NCI-H1436 (cell line): ENCODE results near the gene ELOVL1.
A peak's percentile ranks its signal among the peaks of the same experiment; 100 is the strongest.
"Not testable (repeated sequence)": the region's sequence is repeated elsewhere in the genome, so short reads cannot be mapped to it uniquely, and the experiment has no call there.

ENCODE experiments used
- DNase-seq: peaks from one replicate; lab custom pipeline; 2025; lab: John Stamatoyannopoulos, UW

Gene ELOVL1

DNA sequence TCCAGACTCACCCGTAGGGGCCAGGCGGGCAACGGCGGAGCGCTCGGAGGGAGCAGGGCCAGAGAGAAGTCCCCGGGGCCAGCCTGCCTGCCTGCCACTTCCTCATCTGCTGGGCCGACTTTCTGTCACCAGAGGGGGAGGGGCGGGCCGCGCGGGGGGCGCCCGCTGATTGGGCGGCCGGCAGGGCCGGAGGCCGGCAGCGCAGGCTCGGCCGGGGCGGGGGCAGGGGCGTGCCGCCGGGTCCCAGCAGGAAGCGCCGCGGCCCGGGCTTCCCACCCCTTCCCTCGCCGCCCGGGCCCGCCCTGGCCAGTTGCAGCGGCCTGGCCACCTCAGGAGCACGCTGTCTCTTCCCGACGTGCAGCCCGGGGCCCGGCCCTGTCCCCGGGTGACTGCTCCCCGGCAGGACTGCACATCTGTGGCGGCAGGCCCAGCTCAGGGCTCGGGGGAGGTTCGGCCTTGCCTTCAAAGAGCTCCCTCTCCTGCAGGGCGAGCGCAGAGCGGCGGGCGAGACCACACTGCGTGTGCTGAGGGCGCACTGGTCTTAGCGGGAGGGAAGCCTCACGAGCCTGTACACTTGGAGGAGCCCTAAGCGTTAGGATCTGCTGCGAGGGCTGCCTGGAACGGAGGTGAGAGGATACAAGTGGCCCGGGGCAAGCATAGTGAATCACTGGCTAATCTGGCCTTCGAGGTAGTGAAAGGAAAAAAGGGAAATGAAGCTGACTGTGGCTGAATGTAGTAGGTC is at the start of gene ELOVL1:
ELOVL1 (minus strand) TSS at position 108 of the 742 bp plus-strand sequence. CDS start 2,402 bp downstream, outside the sequence.
- DNase-seq = peak; percentile 75

DNA sequence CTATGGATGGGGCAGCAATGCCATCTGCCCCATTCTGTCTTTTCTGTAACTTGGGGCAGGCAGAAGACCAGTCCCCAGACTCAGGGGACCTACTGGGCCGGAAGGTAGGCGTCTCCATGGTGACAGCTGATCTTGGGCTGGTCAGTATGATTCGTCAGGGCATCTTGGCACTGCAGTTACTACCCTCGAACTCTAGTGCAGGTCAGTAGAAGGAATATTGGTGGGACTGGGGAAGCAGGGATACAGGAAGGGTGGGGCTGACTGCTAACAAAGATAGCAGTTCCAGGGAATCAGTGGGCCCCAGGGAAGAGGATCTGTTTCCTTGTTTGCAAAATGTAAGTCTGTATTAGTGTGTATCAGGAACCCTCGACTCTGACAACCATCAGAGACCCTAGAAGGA is 48.1 kb upstream of the ELOVL1 start:
- DNase-seq = no peak

- peak; percentile 27 for DNase-seq
These were observed 46.9 kb upstream of the ELOVL1 start for GRCh38 chr1:43414634-43415223.

DNA sequence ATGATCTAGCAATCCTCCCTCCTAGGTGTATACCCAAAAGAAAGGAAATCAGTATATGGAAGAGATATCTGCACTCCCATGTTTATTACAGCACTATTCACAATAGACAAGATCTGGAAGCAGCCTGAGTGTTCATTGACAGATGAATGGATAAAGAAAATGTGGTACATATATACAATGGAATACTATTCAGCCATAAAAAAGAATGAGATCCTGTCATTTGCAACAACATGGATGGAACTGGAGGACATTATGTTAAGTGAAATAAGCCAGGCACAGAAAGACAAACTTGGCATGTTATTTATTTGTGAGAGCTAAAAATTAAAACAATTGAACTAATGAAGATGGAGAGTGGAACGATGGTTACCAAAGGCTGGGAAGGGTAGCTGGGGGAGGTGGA is 45.6 kb upstream of the ELOVL1 start:
- not testable (repeated sequence) for DNase-seq

DNA sequence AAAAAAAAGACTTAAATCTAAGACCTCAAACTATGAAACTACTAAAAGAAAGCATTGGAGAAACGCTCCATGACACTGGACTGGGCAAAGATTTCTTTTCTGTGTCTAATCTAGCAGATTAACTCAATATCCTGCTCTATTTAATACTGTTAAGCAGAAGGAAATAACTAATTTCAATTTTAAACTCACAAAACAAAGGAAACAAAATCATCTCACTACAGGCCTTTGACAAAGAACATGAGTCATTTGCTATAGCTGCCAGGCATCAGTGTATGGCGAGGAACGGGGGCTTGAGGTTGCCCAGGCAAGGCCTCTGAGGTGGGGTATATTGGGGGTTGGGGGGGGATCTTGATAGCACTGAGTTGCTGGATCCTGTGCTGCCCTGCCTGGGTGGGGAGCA is 42.8 kb upstream of the ELOVL1 start:
- DNase-seq = no peak

GRCh38 chr1:43405876-43406234 is 38.0 kb upstream of the ELOVL1 start:
- no peak for DNase-seq

GRCh38 chr1:43405219-43405875 is 37.5 kb upstream of the ELOVL1 start:
- DNase-seq = no peak

- DNase-seq = no peak
These were observed 36.5 kb upstream of the ELOVL1 start for GRCh38 chr1:43404353-43404752.

DNA sequence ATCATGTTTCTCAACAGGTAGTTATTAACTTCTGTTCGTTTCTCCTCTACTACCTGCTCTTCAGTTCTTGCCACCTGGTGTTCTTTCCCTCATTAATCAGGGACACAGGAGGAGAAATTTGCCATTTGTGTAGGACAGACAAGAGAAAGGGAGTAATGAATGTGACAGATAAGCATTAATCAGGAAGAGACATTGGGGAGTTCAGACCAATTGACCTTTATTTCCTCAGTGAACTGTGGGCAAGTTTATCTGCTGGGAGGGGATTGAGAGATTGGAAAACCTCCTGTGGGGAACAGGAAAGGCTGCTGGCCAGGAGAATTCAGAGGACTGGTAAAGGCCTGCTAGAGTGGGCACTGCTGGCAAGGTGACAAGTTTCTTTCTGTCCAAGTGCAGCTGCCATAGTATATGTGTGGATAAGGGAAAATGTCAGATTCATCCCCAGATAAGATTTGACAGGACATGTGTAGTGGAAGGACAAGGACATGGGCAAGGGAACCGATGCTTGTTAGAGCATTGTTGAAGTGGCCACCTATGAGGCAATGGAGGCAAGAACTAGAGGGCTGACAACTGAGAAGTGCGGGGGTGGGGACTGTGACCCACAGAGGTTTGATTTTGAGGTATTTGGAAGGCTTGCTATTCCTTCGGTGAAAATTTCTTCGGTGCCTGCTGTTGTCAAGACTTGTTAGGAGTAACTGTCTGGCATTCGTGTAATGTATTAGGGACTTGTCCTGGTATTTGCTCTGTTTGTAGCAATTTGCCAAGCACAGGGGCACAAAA is 34.5 kb upstream of the ELOVL1 start:
- no peak for DNase-seq

DNA sequence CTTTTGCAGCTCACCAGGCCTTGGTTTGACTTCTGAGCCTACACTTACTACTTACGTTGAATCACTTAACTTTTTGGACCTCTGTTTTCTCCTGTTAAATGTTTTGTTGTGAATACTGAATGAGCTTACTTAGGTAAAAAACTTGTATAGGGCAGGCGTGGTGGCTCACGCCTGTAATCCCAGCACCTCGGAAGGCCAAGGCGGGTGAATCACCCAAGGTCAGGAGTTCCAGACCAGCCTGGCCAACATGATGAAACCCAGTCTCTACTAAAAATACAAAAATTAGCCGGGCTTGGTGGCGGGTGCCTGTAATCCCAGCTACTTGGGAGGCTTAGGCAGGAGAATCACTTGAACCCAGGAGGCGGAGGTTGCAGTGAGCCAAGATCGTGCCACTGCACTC is 32.6 kb upstream of the ELOVL1 start:
- not testable (repeated sequence) for DNase-seq

GRCh38 chr1:43398227-43398626 is 30.4 kb upstream of the ELOVL1 start:
- DNase-seq = no peak

DNA sequence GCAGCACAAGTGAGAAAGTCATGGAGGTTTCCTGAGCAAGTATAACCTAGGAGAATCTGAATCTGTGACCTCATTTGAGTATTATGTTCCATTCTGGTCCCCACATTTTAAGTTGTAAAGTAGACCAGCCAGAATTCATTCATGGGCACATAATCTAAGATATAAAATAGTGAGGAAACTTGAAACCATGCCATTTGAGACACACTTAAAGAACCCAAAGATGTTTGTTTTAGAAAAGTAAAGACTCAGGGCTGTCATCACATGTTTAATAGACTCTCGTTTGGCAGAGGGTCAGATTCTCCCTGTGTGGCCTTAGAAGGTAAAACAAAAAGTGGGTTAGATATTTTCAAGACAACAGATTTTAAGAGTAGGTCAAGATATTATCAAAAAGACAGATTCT is 28.2 kb upstream of the ELOVL1 start:
- no peak for DNase-seq

DNA sequence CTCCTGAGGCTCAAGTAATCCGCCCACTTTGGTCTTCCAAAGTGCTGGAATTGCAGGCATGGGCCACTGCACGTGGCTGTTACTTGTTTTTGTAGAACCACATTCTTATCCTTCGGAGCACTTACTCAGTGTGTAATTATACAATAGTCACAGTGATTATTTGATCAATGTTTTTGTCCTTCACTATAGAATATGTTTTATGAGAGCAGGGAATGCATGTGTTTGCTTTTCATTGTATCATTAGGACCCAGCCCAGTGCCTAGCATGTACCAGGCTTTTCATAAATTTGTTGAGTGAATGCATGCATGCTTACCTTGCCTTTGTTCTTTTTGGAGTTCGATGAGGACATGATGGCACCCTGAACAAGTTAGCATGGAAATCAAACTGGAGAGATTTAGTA is 27.7 kb upstream of the ELOVL1 start:
- DNase-seq = no peak

GRCh38 chr1:43392702-43393101 is 24.9 kb upstream of the ELOVL1 start:
- DNase-seq = no peak

DNA sequence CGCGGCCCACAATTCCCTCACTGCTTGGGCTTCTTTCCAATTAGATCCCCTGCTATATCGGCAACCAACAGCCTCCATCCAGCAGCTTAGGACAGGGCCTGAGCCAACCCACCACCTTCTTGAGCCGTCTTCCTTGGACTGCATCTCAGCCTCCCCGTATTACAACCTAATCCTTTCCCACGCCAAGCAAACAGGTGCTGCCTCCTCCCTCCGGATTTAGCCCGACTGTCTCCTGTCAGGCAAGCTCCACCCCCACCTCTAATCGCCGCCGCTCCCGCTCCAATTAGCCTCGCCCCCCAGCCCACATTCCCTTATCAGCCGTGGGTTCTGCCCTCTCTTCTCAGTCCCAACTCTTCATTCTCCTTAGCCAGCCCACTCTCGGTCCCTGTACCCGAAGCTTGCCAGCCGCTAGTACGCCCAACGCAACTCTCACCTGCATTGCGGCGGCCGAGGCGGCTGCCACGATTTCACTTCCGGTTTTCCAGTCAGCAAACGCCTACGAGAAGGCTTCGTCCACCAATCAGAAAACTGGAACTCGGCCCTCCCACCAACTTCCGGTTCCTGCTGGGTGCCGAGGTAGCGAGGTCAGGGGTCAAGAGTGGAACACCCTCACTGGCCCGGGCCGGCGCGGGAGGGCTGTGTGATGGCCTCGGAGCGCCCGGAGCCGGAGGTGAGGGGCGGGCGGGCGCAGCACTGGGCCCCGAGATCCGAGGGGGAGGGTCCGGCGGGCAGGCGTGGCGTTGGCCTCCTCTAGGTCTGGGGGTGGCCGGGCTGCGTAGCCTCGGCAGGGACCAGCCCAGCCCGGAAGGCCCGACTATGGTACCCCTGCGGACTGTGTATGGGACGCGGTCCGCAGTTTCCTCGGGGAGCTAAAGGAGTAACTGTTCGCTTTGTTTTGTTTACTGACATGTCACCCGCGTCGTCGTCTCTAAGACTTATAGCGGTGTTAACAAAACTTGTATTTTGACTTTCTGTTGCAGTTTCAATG is 21.8 kb upstream of the ELOVL1 start, which contains the start of the genes MED8 and SZT2:
MED8 (minus strand) TSS at position 475 of the 988 bp plus-strand sequence; CDS start at position 439, 36 bp downstream.
SZT2 (plus strand) TSS at position 574 of the 988 bp plus-strand sequence; CDS start at position 644, 70 bp downstream.
- peak; percentile 91 for DNase-seq

DNA sequence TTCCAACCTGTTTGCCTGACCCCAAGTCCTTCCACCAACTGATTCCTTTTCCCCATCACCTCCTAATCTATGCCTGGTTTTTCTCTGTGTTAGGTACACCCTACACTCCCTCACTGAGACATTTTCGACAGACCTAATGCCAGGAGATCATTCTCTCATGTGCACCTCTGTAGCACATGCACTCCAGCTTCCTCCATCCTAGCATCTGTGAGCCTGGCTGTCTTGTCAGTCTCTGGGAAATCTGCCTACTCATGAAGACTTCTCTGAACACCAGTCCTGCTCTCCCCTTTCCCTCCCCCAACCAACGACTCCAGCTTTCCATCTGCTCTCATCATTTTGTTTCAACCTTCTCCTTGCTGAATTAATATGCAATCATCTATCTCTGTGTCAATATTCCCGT is 20.8 kb upstream of the ELOVL1 start:
- DNase-seq = no peak

DNA sequence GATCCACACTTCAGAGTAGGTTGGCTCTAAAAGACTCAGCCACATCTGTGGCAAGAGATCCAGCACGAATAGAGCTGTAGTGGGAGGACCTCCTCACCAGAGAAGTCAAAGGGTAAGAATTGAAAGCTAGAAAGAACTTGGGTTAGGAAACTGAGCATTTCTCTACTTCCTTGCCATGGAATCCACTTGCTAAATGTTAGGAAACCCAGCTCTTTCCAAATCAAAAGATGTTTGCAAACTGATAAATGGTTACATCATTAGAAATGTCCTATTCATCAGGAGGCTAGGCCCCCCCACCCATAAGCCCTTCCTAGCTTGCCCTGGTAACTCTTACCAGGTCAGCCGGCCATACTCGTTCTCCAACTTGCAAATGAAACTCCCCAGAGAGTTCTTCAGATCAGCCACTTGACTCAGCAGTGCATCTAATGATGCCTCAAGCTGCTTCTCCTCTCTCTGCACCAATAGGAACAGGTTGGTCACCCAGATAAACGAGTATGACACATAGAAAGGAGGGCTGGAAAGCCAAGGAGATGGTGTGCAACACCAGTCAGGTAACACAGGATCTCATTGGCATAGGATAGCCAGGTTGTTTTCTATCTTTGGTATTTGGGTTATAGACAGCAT is 20.3 kb upstream of the ELOVL1 start:
- DNase-seq = no peak

GRCh38 chr1:43386676-43387075 is 18.9 kb upstream of the ELOVL1 start:
- no peak for DNase-seq

DNA sequence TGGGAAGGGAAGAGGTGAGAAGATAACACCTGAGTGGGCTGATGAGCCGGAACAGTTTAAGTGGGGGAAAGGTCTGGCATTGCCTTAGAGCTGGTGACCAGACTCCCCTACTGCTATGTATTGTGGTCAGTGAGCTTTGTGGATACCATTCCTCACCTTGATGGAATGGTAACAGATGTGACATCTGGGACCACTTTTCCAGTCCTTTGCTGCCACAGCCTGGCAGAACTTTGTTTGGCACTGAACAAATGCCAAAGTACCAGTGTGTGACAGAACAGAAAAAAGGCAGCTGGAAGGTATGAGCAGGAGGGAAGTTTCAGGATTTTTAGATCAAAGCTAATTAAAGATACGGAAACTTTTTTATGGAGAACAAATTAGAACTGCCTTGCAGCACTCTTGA is 15.6 kb upstream of the ELOVL1 start:
- DNase-seq = no peak

- DNase-seq = no peak
These were observed 14.4 kb upstream of the ELOVL1 start for GRCh38 chr1:43382027-43382779.
